GM12865 (cell line): ENCODE measurements around the gene ABCD4.

ENCODE experiments used
- DNase-seq: peaks from one replicate; pipeline ENCODE4 v3.0.0; 2010; ENCODE audit warnings: low read depth
- H3K4me3 ChIP-seq: 2 replicates; pipeline ENCODE4 v1.5.1; 2011; ENCODE audit warnings: mild to moderate bottlenecking, low read depth, low read length, control low read depth
- CTCF ChIP-seq: IDR thresholded peaks from 2 replicates; pipeline ENCODE4 v1.5.1; 2011; ENCODE audit warnings: low read length, control low read depth, low read depth, inconsistent platforms; ENCODE audit not compliant: insufficient read depth; ENCODE audit errors: missing control alignments

Gene ABCD4

GRCh38 chr14:74248017-74248416 is 54.7 kb downstream of the ABCD4 start:
- DNase-seq = no peak
- no peak overlapping the region for H3K4me3 ChIP-seq
- TF ChIP-seq CTCF = no peak

- DNase-seq = no peak
- no peak for TF ChIP-seq CTCF
- no peak overlapping the region for H3K4me3 ChIP-seq
Measured at GRCh38 chr14:74246542-74246941, 56.2 kb downstream of the ABCD4 start.

GRCh38 chr14:74245292-74245691 is 57.4 kb downstream of the ABCD4 start:
- DNase-seq = no peak
- no peak for TF ChIP-seq CTCF
- H3K4me3 ChIP-seq = no peak overlapping the region

GRCh38 chr14:74244115-74244514 is 58.6 kb downstream of the ABCD4 start:
- H3K4me3 ChIP-seq = no peak overlapping the region
- no peak for TF ChIP-seq CTCF
- no peak for DNase-seq

GRCh38 chr14:74243051-74243450 is 59.7 kb downstream of the ABCD4 start:
- DNase-seq = no peak
- no peak overlapping the region for H3K4me3 ChIP-seq
- TF ChIP-seq CTCF = no peak

- no peak for TF ChIP-seq CTCF
- DNase-seq = no peak
- no peak overlapping the region for H3K4me3 ChIP-seq
Measured at GRCh38 chr14:74242780-74243042, 60.0 kb downstream of the ABCD4 start.

- DNase-seq = no peak
- TF ChIP-seq CTCF = no peak
- no peak overlapping the region for H3K4me3 ChIP-seq
Measured at GRCh38 chr14:74242021-74242779, 60.5 kb downstream of the ABCD4 start.
